Natural killer cell (primary cell): ENCODE results near the gene ACTR5. TPM values are rescaled to one million over a fixed set of nuclear protein-coding genes. Genes with fewer than 3 reads are reported as not detected.
A peak's percentile ranks its signal among the peaks of the same experiment; 100 is the strongest.

ENCODE experiments used
- ATAC-seq, 3 donors: fragments of 150-1000 bp in 2 of 3; fragments of 200-7000 bp in 1 of 3; cut with Tn5 transposase; 1 replicate in 1 of 3; 2 replicates in 2 of 3; pipeline ENCODE4 v1.10.0; 2021; ENCODE audit warnings: mild to moderate bottlenecking in 2 of 3, moderate library complexity in 2 of 3
- DNase-seq, 2 donors: peaks; one replicate each; pipeline versions ENCODE4 v3.0.0 to v3.0.0-alpha.2; 2013 to 2021; ENCODE audit warnings: mixed read lengths in 1 of 2
- H3K27ac ChIP-seq: one replicate; pipeline ENCODE4 v1.5.1; 2013; ENCODE audit warnings: mild to moderate bottlenecking, low read length
- H3K27me3 ChIP-seq: one replicate; pipeline ENCODE4 v1.6.1; 2013; ENCODE audit warnings: low read length; ENCODE audit not compliant: control insufficient read depth, insufficient read depth
- H3K36me3 ChIP-seq: one replicate; pipeline ENCODE4 v1.6.1; 2013; ENCODE audit warnings: low read length; ENCODE audit not compliant: control insufficient read depth, insufficient read depth
- H3K4me1 ChIP-seq: one replicate; pipeline ENCODE4 v1.6.1; 2013; ENCODE audit warnings: low read length; ENCODE audit not compliant: control insufficient read depth, insufficient read depth
- H3K4me3 ChIP-seq: one replicate; pipeline ENCODE4 v1.5.1; 2013; ENCODE audit warnings: low read length
- H3K9me3 ChIP-seq: one replicate; pipeline ENCODE4 v1.6.1; 2013; ENCODE audit warnings: low read length; ENCODE audit not compliant: control insufficient read depth, insufficient read depth
- H3K27ac Mint-ChIP-seq, 2 donors: one replicate each; pipeline ENCODE4 v1.8.0; 2022; ENCODE audit warnings: mild to moderate bottlenecking in 2 of 2, mixed read lengths in 2 of 2, moderate library complexity in 1 of 2
- H3K27me3 Mint-ChIP-seq, 2 donors: one replicate each; pipeline ENCODE4 v1.8.0; 2022; ENCODE audit warnings: low read depth in 2 of 2, mixed read lengths in 2 of 2
- H3K36me3 Mint-ChIP-seq: one replicate; pipeline ENCODE4 v1.8.0; 2022; ENCODE audit warnings: mixed read lengths
- H3K4me1 Mint-ChIP-seq, 2 donors: one replicate each; pipeline ENCODE4 v1.8.0; 2022; ENCODE audit warnings: mixed read lengths in 2 of 2
- H3K4me3 Mint-ChIP-seq: one replicate; pipeline ENCODE4 v1.8.0; 2022; ENCODE audit warnings: mild to moderate bottlenecking, moderate library complexity, mixed read lengths
- H3K9me3 Mint-ChIP-seq, 2 donors: one replicate each; pipeline ENCODE4 v1.8.0; 2022; ENCODE audit warnings: mixed read lengths in 2 of 2
- WGBS: methylation state at CpG from one replicate; pipeline ENCODE4 v1.1.7; 2013; ENCODE audit warnings: missing lambda C conversion rate; ENCODE audit not compliant: insufficient coverage; 5-methylcytosine and 5-hydroxymethylcytosine counted together
- intact Hi-C: fragments of 100-400 bp; cut with micrococcal nuclease; formaldehyde crosslinking; loops from one replicate; pipeline ENCODE4 v1.14.2; 2022
- total RNA-seq, 4 donors: library from RNA; stranded (reverse); fragments of 120-200 nt in 1 of 4; gene quantifications; one replicate each; pipeline versions ENCODE4 v1.2.3 to v1.2.4, GENCODE V29; 2013 to 2022
- TF ChIP-seq, protein P1 (sequence below): fragments of 200-600 bp; IDR thresholded peaks from one replicate; pipeline ENCODE4 v1.8.0; 2022; ENCODE audit warnings: antibody characterized with exemption

Gene ACTR5
- 10 to 100 TPM; 14.4 to 17.7 (median 17.6) TPM for total RNA-seq
- total RNA-seq (2013): 13.9 TPM

DNA sequence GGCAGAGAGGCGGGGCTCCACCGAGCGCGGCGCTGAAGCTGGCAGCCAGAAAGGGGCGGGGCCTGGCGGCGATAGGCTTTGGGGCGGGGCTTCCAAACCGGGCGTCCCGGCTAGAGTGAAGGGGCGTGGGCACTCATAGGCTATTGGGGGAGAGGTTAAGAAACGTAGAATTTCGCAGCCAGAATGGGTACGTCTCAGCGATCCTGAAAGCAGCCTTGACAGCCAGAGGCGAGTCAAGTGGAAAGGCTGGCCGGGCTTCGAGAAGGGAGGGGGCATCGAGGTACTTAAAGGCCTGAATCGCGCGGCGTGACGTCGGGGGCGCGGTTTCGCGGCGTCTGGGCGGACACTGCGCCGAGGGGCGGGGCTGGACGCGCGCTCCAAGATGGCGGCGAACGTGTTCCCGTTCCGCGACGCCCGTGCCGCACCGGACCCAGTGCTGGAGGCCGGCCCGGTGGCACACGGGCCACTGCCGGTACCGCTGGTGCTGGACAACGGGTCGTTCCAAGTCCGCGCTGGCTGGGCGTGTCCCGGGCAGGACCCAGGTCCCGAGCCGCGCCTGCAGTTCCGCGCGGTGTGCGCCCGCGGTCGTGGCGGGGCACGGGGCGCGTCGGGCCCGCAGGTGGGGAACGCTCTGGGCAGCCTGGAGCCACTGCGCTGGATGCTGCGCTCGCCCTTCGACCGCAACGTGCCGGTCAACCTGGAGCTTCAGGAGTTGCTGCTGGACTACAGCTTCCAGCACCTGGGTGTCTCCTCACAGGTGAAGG lies at the start of gene ACTR5:
TSS of gene ACTR5 (plus strand) at position 364 of the 764 bp plus-strand sequence. CDS start at position 383, 19 bp downstream.
- peak; percentile 91 to 98 (median 94) for ATAC-seq
- Histone ChIP-seq H3K27ac (peak within 1 kb of the TSS; percentile 96), H3K27me3 (no peaks in the 10 kb centered on the region), H3K9me3 (no peaks in the 10 kb centered on the region), H3K4me1 (peaks cover 19% of the 10 kb centered on the region), H3K4me3 (peak within 1 kb of the TSS; percentile 74), H3K36me3 (peaks cover 5% of the 10 kb centered on the region)
- DNase-seq: peak; percentile 97 to 98
- TF ChIP-seq, protein P1, sequence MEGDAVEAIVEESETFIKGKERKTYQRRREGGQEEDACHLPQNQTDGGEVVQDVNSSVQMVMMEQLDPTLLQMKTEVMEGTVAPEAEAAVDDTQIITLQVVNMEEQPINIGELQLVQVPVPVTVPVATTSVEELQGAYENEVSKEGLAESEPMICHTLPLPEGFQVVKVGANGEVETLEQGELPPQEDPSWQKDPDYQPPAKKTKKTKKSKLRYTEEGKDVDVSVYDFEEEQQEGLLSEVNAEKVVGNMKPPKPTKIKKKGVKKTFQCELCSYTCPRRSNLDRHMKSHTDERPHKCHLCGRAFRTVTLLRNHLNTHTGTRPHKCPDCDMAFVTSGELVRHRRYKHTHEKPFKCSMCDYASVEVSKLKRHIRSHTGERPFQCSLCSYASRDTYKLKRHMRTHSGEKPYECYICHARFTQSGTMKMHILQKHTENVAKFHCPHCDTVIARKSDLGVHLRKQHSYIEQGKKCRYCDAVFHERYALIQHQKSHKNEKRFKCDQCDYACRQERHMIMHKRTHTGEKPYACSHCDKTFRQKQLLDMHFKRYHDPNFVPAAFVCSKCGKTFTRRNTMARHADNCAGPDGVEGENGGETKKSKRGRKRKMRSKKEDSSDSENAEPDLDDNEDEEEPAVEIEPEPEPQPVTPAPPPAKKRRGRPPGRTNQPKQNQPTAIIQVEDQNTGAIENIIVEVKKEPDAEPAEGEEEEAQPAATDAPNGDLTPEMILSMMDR: no peak
- Mint-ChIP-seq H3K4me3 (peak within 1 kb of the TSS; percentile 98), H3K27me3 (peaks cover 0 to 3% of the 10 kb centered on the region in 2 donors), H3K27ac (peak within 1 kb of the TSS; percentile 97 to 98), H3K9me3 (no peaks in the 10 kb centered on the region), H3K36me3 (peaks cover 11% of the 10 kb centered on the region), H3K4me1 (peaks cover 23 to 26% of the 10 kb centered on the region in 2 donors)
- intact Hi-C loops: loop anchor here (1.0 kb wide), 2 partner anchors 74 to 214 kb away; partner anchors contain the start of gene DHX35
- under 1% methylated on average over 84 of the region's 84 CpGs for WGBS

DNA sequence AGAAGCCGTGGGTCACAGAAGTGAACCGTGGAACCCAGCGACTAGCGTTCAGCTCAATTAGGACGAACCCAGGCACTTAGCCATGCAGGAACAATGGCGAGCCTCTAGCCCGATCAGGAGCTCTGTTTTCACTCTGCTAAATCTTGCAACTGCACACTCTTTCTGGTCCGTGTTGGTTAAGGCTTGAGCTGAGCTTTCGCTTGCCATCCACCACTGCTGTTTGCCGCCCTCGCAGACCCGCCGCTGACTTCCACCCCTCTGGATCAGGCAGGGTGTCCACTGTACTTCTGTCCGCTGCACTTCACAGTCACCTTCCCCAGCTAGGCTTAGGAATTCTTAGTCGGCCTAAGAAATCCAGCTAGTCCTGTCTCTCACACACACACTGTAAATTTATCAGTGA lies 49.7 kb upstream of the ACTR5 start:
- H3K36me3 ChIP-seq: no peaks in the 10 kb centered on the region
- TF ChIP-seq, protein P1: no peak
- H3K36me3 Mint-ChIP-seq: no peaks in the 10 kb centered on the region
- H3K27me3 ChIP-seq: no peaks in the 10 kb centered on the region
- no peak overlapping the region for H3K4me3 ChIP-seq
- H3K9me3 Mint-ChIP-seq: no peaks in the 10 kb centered on the region
- DNase-seq (no peak), ATAC-seq (no peak)
- H3K9me3 ChIP-seq: no peaks in the 10 kb centered on the region
- 82% methylated on average over 15 of the region's 15 CpGs for WGBS
- H3K4me1 Mint-ChIP-seq: no peaks in the 10 kb centered on the region
- H3K27me3 Mint-ChIP-seq: peaks cover 15 to 29% of the 10 kb centered on the region in 2 donors
- intact Hi-C loops: no loop called here
- no peak overlapping the region for H3K27ac ChIP-seq
- no peaks in the 10 kb centered on the region for H3K4me1 ChIP-seq
- no peak overlapping the region for H3K4me3 Mint-ChIP-seq
- no peak overlapping the region for H3K27ac Mint-ChIP-seq

DNA sequence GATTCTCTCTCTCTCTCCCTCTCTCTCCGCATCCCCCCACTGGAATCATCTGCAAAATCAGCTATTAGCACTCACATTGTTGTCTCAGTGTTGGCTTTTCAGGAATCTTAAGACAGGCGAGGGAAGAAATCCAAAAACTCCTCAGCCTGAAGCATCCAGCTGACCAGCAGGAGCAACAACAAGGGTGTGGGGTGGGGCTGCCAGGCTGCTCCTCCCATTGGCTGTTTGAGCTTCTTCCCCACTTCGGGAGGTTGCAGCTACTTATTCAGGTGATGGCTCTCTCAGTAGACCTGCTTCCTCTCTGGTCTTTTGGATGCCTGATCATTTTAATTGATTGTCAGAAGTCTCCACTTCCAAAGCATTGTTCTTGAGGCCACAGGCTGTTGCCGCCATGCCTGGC lies 48.1 kb upstream of the ACTR5 start:
- no peak overlapping the region for H3K4me3 ChIP-seq
- no peaks in the 10 kb centered on the region for H3K9me3 ChIP-seq
- H3K27me3 ChIP-seq: no peaks in the 10 kb centered on the region
- Mint-ChIP-seq H3K9me3 (no peaks in the 10 kb centered on the region), H3K27me3 (peaks cover 12 to 19% of the 10 kb centered on the region in 2 donors), H3K4me3 (no peak overlapping the region), H3K27ac (no peak overlapping the region), H3K36me3 (no peaks in the 10 kb centered on the region), H3K4me1 (no peaks in the 10 kb centered on the region)
- H3K27ac ChIP-seq: no peak overlapping the region
- intact Hi-C loops: no loop called here
- WGBS: 50% methylated on average over 4 of the region's 4 CpGs
- no peaks in the 10 kb centered on the region for H3K4me1 ChIP-seq
- DNase-seq: no peak
- no peaks in the 10 kb centered on the region for H3K36me3 ChIP-seq
- ATAC-seq: no peak
- TF ChIP-seq, protein P1: no peak
